NT2/D1 (cell line): ENCODE measurements around the gene OR2H2.

Experiments used
- SUZ12 ChIP-seq: IDR thresholded peaks from 2 replicates; pipeline ENCODE4 v1.6.1; 2011; ENCODE audit not compliant: insufficient read length, insufficient read depth; ENCODE audit errors: extremely low read depth
- YY1 ChIP-seq: IDR thresholded peaks from 2 replicates; pipeline ENCODE4 v1.6.1; 2011; ENCODE audit not compliant: insufficient read length, insufficient read depth
- ZNF274 ChIP-seq: IDR thresholded peaks from 2 replicates; pipeline ENCODE4 v1.6.1; 2011; ENCODE audit warnings: mild to moderate bottlenecking, low read depth, low read length

- TF ChIP-seq YY1 (no peak), ZNF274 (no peak), SUZ12 (no peak)
These were observed 13.3 kb downstream of the OR2H2 start for GRCh38 chr6:29598172-29598747.
